ENCODE data around the gene NDUFS2. TPM values are rescaled to one million over a fixed set of nuclear protein-coding genes. Genes with fewer than 3 reads are reported as not detected.

Gene NDUFS2
- total and polyA plus RNA-seq, 9 of the 15 experiments (the other 6 are each of a cell fraction or from before 2014, with no cell fraction given), result 70.0 to 176 (median 141) TPM

DNA sequence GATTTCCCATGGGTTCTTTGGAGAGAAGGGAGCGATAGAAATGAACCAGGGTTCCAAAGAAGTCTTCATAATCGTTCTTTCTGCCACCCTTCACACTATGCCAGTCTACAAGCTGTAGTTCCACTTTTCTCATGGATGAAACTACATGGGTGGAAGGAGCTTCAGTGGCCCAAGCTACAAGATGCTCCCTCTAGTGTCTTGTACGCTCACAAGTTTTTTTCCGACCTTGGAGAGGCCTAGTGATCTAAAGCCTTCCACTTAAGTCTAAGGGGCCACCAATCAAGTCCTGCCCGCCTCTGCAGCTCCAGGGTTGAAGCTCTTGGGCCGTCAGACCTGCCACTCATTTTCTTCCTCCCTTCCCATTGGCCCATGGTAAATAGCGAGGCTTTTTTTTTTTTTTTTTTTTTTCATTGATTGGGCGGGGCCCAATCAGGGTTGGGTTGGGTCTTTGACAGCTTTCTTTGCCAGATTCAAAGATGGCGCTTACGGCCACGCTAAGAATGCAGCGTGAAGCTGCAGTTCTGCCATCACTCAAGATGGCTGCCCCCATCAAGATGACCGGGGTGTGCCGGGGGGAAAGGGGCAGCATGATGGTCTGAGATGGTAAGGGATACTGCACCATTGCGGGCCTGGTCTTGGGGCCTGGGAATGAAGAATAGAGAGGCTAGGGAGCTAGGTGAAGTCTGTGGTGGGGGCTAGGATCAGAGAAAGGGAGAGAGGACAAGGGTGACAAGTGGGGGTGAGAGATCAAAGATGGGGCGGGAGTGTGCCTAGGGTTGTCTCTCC, 23.6 kb downstream of the NDUFS2 start, which contains the start of gene TOMM40L:
TSS of gene TOMM40L (plus strand) at position 527 of the 786 bp plus-strand sequence. CDS start 430 bp downstream, outside the sequence.
- H3K9me3 ChIP-seq (replicated peaks; ENCODE audit: control insufficient read depth, insufficient read depth, low read depth, low read length), result no peaks in the 10 kb centered on the region
- 4% methylated on average over 15 of the region's 16 CpGs for WGBS (ENCODE audit: insufficient coverage, low coverage, missing lambda C conversion rate)
- H2AFZ ChIP-seq (ENCODE audit: low read depth, low read length), result peak within 1 kb of the TSS; percentile 99
- FAIRE-seq, result peak; percentile 99
- H3K4me3 ChIP-seq, result peak within 1 kb of the TSS; percentile 70
- H3K79me2 ChIP-seq (ENCODE audit: control insufficient read depth, insufficient read depth, low read length), result peaks cover 19% of the 10 kb centered on the region
- no TSS peak for BruUV-seq (replicated peaks)
- H4K20me1 ChIP-seq (replicated peaks; ENCODE audit: control insufficient read depth, insufficient read depth, low read length), result no peaks in the 10 kb centered on the region
- intact Hi-C loops (cut with micrococcal nuclease) (loop anchor here (1.0 to 5.0 kb wide), 7 partner anchors 15 to 157 kb away; partner anchors contain the start of genes B4GALT3 and CFAP126), in situ Hi-C loops (cut with MboI) (loop anchor here (5.0 kb wide), 1 partner anchor 157 kb away; no protein-coding TSS in a partner anchor)
- peaks cover 32% of the 10 kb centered on the region for H3K36me3 ChIP-seq (ENCODE audit: control insufficient read depth, insufficient read depth, low read length)
- peak; percentile 93 to 98 (median 95) for DNase-seq (ENCODE audit: extremely low read depth in 1 of 4, low spot score in 3 of 4)
- H3K9me1 ChIP-seq (ENCODE audit: control insufficient read depth, insufficient read depth, low read length), result no peaks in the 10 kb centered on the region
- ChIA-PET CTCF (ENCODE audit: low intra/inter-chr PET ratio) (interaction anchor here (0.6 to 1.3 kb wide), 5 partner anchors 17 to 539 kb away, joined by 3 to 8 read pairs (median 3); no protein-coding TSS in a partner anchor), POLR2A (interaction anchor here (0.7 to 2.1 kb wide), 18 partner anchors 10 to 686 kb away, joined by 3 to 9 read pairs (median 4); partner anchors contain the start of genes NDUFS2 and SDHC)
- peak within 1 kb of the TSS; percentile 97 for H3K4me2 ChIP-seq (ENCODE audit: insufficient read depth, low read length)
- H3K4me1 ChIP-seq (replicated peaks in 1 of 2; ENCODE audit: control insufficient read depth in 2 of 2, insufficient read depth in 2 of 2, low read length in 2 of 2), result peaks cover 15 to 17% of the 10 kb centered on the region in 2 experiments; a peak in 3 of 5 replicates
- peak; percentile 95 for ATAC-seq
- peak within 1 kb of the TSS; percentile 79 for H3K27ac ChIP-seq (ENCODE audit: extremely low read depth, low read depth, low read length)
- H3K9ac ChIP-seq (ENCODE audit: insufficient read depth in 1 of 2, low read depth in 2 of 2, low read length in 2 of 2), result peak within 1 kb of the TSS; percentile 76 to 93
- no peaks in the 10 kb centered on the region for H3K27me3 ChIP-seq (ENCODE audit: control insufficient read depth in 2 of 2, insufficient read depth in 2 of 2, low read length in 2 of 2)
- 0 out of 2 replicates have a peak, but pooled peaks have one; percentile 23 for TF ChIP-seq ZNF583 (CRISPR knock-in tag; IDR thresholded peaks at IDR 0.05)
- peak; percentile 88 for TF ChIP-seq RBM25 (IDR thresholded peaks at IDR 0.05; ENCODE audit: low read depth, low read length, severe bottlenecking)
- no peak for TF ChIP-seq CREB1 (IDR thresholded peaks at IDR 0.05)
- TF ChIP-seq CREB1 (CRISPR knock-in tag; IDR thresholded peaks at IDR 0.05), result peak; percentile 27; the same call in 1 of the 2 replicates
- 0 out of 2 replicates have a peak, but pooled peaks have one; percentile 31 for TF ChIP-seq HINFP (tag; conservative IDR thresholded peaks at IDR 0.05; ENCODE audit: low read depth)
- TF ChIP-seq PHF21A (IDR thresholded peaks at IDR 0.05; ENCODE audit: borderline replicate concordance, low read depth), result no peak
- TF ChIP-seq RBM17 (IDR thresholded peaks at IDR 0.05; ENCODE audit: borderline replicate concordance, low read depth, low read length), result no peak
- no peak for TF ChIP-seq NR2C2 (CRISPR knock-in tag; IDR thresholded peaks at IDR 0.05)
- peak; percentile 84 for TF ChIP-seq NR2C2 (tag; IDR thresholded peaks at IDR 0.05)
- TF ChIP-seq NR3C1 (CRISPR knock-in tag; IDR thresholded peaks at IDR 0.05), result no peak
- TF ChIP-seq CREM (IDR thresholded peaks at IDR 0.05; ENCODE audit: low read depth), result peak; percentile 63; the same call in 1 of the 2 replicates
- no peak for TF ChIP-seq U2AF2 (optimal IDR thresholded peaks at IDR 0.05; ENCODE audit: low read depth, low read length)
- TF ChIP-seq TOE1 (IDR thresholded peaks at IDR 0.05; ENCODE audit: borderline replicate concordance), result no peak
- TF ChIP-seq TOE1 (CRISPR knock-in tag; IDR thresholded peaks at IDR 0.05; ENCODE audit: borderline replicate concordance, low read depth), result no peak
- TF ChIP-seq ARHGAP35 (IDR thresholded peaks at IDR 0.05; ENCODE audit: partially characterized antibody), result no peak
- TF ChIP-seq FOXA3 (CRISPR knock-in tag; conservative IDR thresholded peaks at IDR 0.05 in 1 of 2, IDR thresholded peaks at IDR 0.05 in 1 of 2), result no peak
- no peak for TF ChIP-seq ZBTB43 (CRISPR knock-in tag; IDR thresholded peaks at IDR 0.05)
- no peak for TF ChIP-seq CBFA2T2 (conservative IDR thresholded peaks at IDR 0.05)
- TF ChIP-seq ZFX (CRISPR knock-in tag; IDR thresholded peaks at IDR 0.05), result peak; percentile 67
- peak; percentile 12; the same call in 1 of the 2 replicates for TF ChIP-seq NFIC (IDR thresholded peaks at IDR 0.05)
